Vagina (tissue), 2 donors: ENCODE results near the gene EOMES.

Source experiments
- CTCF ChIP-seq, 3 experiments: fragments of 450-650 bp in 2 of 3; fragments of 200-600 bp in 1 of 3; sonication (generic) in 1 of 3; IDR thresholded peaks; one replicate each; pipeline ENCODE4 v1.5.1; 2017 to 2019; ENCODE audit warnings: antibody characterized with exemption in 3 of 3, mild to moderate bottlenecking in 2 of 3, moderate library complexity in 2 of 3
- POLR2A ChIP-seq, 2 donors: fragments of 450-650 bp; IDR thresholded peaks; one replicate each; pipeline ENCODE4 v1.6.1; 2017; ENCODE audit warnings: antibody characterized with exemption in 2 of 2, mild to moderate bottlenecking in 2 of 2, moderate library complexity in 2 of 2
- POLR2AphosphoS5 ChIP-seq, 2 donors: sonication (generic); formaldehyde crosslinking; IDR thresholded peaks; one replicate each; pipeline ENCODE4 v1.9.0; 2017; ENCODE audit warnings: antibody characterized with exemption in 2 of 2, mild to moderate bottlenecking in 2 of 2, low read depth in 1 of 2; ENCODE audit not compliant: insufficient read depth in 1 of 2

GRCh38 chr3:27666272-27666671, 55.9 kb downstream of the EOMES start:
- no peak for TF ChIP-seq CTCF (IDR thresholded peaks at IDR 0.05)
- TF ChIP-seq POLR2A (IDR thresholded peaks at IDR 0.05): no peak
- no peak for TF ChIP-seq POLR2AphosphoS5 (IDR thresholded peaks at IDR 0.05; ENCODE audit: insufficient read depth in 1 of 2, low read depth in 1 of 2)
